ENCODE data around the gene RALGPS2. TPM values are rescaled to one million over a fixed set of nuclear protein-coding genes. Genes with fewer than 3 reads are reported as not detected.
"Not testable (repeated sequence)": the region's sequence is repeated elsewhere in the genome, so short reads cannot be mapped to it uniquely, and the experiment has no call there.

Gene RALGPS2
- total and polyA plus RNA-seq, 5 donors from 2014 or later = 1.6 to 4.7 (median 3.5) TPM

DNA sequence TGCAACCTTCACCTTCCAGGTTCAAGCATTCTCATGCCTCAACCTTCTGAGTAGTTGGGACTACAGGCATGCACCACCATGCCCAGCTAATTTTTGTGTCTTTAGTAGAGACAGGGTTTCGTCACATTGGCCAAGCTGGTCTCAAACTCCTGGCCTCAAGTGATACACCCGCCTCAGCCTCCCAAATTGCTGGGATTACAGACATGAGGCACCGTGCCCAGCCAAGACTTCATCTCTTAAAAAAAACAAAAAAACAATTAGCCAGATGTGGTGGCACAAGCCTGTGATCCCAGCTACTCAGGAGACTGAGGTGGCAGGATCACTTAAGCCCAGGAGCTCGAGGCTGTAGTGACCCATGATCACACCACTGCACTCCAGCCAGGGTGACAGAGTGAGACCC, 224.8 kb downstream of the RALGPS2 start:
- H3K36me3 Mint-ChIP-seq; ATAC-seq (ENCODE audit: low read depth in 2 of 2); H3K36me3 ChIP-seq (ENCODE audit: control insufficient read depth, insufficient read depth, low read length): not testable (repeated sequence)

DNA sequence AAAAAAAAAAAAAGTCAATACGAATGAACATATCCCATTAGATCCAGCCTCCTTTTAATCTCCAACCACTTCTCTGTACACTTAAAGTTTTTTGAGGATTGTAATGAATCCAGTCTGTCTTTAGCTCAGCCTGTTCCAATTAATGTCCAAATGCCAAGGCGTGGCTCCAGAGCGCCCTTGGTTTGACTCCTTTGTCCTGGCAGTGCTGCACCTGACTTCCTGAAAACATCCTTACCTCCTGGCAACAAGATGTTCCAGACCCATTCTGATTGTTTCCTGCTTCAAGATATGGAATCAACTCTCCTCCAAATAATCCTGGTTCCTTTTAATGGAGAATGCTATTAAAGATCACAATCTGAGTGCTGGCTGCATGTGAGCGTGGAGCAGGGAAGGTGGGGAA, 226.6 kb downstream of the RALGPS2 start:
- peaks cover 5% of the 10 kb centered on the region for H3K27me3 Mint-ChIP-seq
- no peak overlapping the region for H3K27ac Mint-ChIP-seq
- H3K9me3 Mint-ChIP-seq = no peaks in the 10 kb centered on the region
- ATAC-seq (ENCODE audit: low read depth in 2 of 2) (no peak), DNase-seq (no peak)
- peaks cover 0 to 3% (median 0%) of the 10 kb centered on the region in 4 donors for H3K4me1 Mint-ChIP-seq
- H3K36me3 ChIP-seq (ENCODE audit: control insufficient read depth, insufficient read depth, low read length) = no peaks in the 10 kb centered on the region
- no peaks in the 10 kb centered on the region for H3K4me1 ChIP-seq (ENCODE audit: control insufficient read depth, insufficient read depth, low read length, poor library complexity, severe bottlenecking)
- H3K27ac ChIP-seq (ENCODE audit: insufficient read depth, low read length, poor library complexity, severe bottlenecking) = no peak overlapping the region
- H3K27me3 ChIP-seq (ENCODE audit: control insufficient read depth, insufficient read depth, low read length) = no peaks in the 10 kb centered on the region
- no peak overlapping the region for H3K4me3 Mint-ChIP-seq
- H3K9me3 ChIP-seq (ENCODE audit: control insufficient read depth in 2 of 2, low read length in 2 of 2) = no peaks in the 10 kb centered on the region
- H3K4me3 ChIP-seq (ENCODE audit: low read depth, low read length) = no peak overlapping the region
- H3K36me3 Mint-ChIP-seq = no peaks in the 10 kb centered on the region

More for the DNA sequence above, 224.8 kb downstream of the RALGPS2 start:
- not testable (repeated sequence) for H3K27ac ChIP-seq (ENCODE audit: insufficient read depth, low read length, poor library complexity, severe bottlenecking); H3K4me3 Mint-ChIP-seq; H3K27me3 Mint-ChIP-seq; DNase-seq; H3K9me3 Mint-ChIP-seq; H3K27ac Mint-ChIP-seq; H3K4me1 Mint-ChIP-seq; H3K9me3 ChIP-seq (ENCODE audit: control insufficient read depth in 2 of 2, low read length in 2 of 2); H3K4me1 ChIP-seq (ENCODE audit: control insufficient read depth, insufficient read depth, low read length, poor library complexity, severe bottlenecking); H3K27me3 ChIP-seq (ENCODE audit: control insufficient read depth, insufficient read depth, low read length); H3K4me3 ChIP-seq (ENCODE audit: low read depth, low read length)

DNA sequence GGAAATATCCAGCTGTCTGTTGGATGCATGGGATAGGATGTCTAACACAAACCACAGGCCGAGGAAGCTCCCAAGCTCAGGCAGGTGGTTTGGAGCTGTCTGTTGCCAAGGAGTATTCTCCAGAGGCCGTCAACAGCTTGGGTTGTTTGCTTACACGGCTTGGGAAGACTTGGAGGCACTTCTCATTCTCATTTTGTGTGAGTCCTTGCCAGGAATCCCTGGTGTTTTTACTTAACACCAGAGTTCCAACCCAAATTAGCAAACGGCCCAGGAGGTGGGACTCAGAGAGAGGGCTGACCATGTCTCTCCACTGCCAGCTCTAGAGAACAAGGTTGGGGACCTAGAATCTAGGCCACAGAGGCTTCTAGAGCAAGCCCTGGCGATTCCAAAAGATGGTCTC, 228.0 kb downstream of the RALGPS2 start:
- Mint-ChIP-seq H3K27me3 (peaks cover 5% of the 10 kb centered on the region), H3K4me1 (peaks cover 0 to 3% (median 0%) of the 10 kb centered on the region in 4 donors), H3K27ac (no peak overlapping the region), H3K36me3 (no peaks in the 10 kb centered on the region), H3K9me3 (no peaks in the 10 kb centered on the region), H3K4me3 (no peak overlapping the region)
- Histone ChIP-seq H3K27ac (ENCODE audit: insufficient read depth, low read length, poor library complexity, severe bottlenecking) (no peak overlapping the region), H3K4me1 (ENCODE audit: control insufficient read depth, insufficient read depth, low read length, poor library complexity, severe bottlenecking) (no peaks in the 10 kb centered on the region), H3K9me3 (ENCODE audit: control insufficient read depth in 2 of 2, low read length in 2 of 2) (no peaks in the 10 kb centered on the region), H3K4me3 (ENCODE audit: low read depth, low read length) (no peak overlapping the region), H3K27me3 (ENCODE audit: control insufficient read depth, insufficient read depth, low read length) (no peaks in the 10 kb centered on the region), H3K36me3 (ENCODE audit: control insufficient read depth, insufficient read depth, low read length) (no peaks in the 10 kb centered on the region)
- DNase-seq (no peak), ATAC-seq (ENCODE audit: low read depth in 2 of 2) (no peak)

DNA sequence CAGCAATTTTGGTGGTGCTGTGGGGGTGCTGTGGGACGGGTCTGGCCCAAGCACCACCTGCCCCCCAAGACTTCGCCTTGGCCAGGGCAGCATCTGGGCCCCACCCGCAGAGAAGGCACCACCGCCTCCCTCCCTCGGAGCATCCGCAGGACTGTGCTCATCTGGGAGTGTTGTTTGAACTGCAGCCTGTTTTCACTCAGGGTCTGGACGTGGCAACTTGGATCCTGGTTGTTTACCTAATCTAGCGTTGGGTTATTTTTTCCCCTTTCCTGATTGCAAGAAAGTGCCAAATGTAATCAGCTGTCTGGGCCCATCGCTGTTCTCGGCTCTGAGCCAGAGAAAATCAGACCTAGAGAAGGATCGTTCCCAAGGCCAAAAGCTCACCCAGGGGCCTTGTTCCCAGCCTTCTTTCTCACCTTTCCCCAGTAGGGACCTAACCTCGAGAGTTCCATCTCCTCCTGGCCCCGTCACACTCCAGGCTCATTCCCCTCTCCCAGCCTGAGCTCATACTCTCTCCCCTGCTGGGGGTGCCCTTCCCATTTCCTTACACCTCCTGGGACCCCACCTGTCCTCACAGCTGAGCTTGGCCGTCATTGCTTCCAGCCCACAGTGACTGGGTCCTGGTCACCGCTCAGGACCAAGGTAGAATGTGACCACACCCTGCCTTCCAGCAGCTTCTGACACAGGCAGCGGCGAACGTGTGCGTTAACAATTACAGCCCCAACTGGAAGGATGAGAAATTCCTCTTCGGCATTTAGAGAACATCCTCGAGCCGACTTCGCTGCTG, 228.7 kb downstream of the RALGPS2 start:
- no peak for ATAC-seq (ENCODE audit: low read depth in 2 of 2)
- H3K27ac Mint-ChIP-seq = no peak overlapping the region

DNA sequence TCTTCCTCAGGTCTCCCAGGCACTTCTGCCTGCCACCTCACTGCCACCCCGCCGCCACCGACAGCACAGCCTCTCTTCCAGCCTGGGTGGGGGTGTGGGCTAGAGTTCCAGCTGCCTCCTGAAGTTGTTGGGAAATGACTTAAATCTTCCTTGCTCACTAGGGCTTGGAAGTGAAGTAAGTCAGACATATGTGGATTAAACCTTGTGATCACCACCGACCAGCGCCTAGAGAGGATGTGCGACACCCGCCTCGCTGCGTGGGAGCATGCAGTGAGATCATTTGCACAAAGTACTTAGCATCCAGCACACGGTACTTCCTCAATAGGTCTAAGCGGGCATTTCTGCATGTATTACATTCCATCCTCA, 229.3 kb downstream of the RALGPS2 start:
- Histone ChIP-seq H3K27me3 (ENCODE audit: control insufficient read depth, insufficient read depth, low read length) (no peaks in the 10 kb centered on the region), H3K27ac (ENCODE audit: insufficient read depth, low read length, poor library complexity, severe bottlenecking) (no peak overlapping the region), H3K4me1 (ENCODE audit: control insufficient read depth, insufficient read depth, low read length, poor library complexity, severe bottlenecking) (no peaks in the 10 kb centered on the region), H3K4me3 (ENCODE audit: low read depth, low read length) (no peak overlapping the region), H3K9me3 (ENCODE audit: control insufficient read depth in 2 of 2, low read length in 2 of 2) (no peaks in the 10 kb centered on the region), H3K36me3 (ENCODE audit: control insufficient read depth, insufficient read depth, low read length) (no peaks in the 10 kb centered on the region)
- H3K36me3 Mint-ChIP-seq = no peaks in the 10 kb centered on the region
- no peak overlapping the region for H3K27ac Mint-ChIP-seq
- no peak overlapping the region for H3K4me3 Mint-ChIP-seq
- no peaks in the 10 kb centered on the region for H3K9me3 Mint-ChIP-seq
- H3K4me1 Mint-ChIP-seq = peaks cover 0 to 3% (median 0%) of the 10 kb centered on the region in 4 donors
- DNase-seq = no peak
- no peaks in the 10 kb centered on the region for H3K27me3 Mint-ChIP-seq
- ATAC-seq (ENCODE audit: low read depth in 2 of 2) = no peak

More for the DNA sequence above, 228.7 kb downstream of the RALGPS2 start:
- Mint-ChIP-seq H3K27me3 (peaks cover 3% of the 10 kb centered on the region), H3K36me3 (no peaks in the 10 kb centered on the region), H3K4me3 (no peak overlapping the region), H3K4me1 (peaks cover 0 to 3% (median 0%) of the 10 kb centered on the region in 4 donors), H3K9me3 (no peaks in the 10 kb centered on the region)
- Histone ChIP-seq H3K27ac (ENCODE audit: insufficient read depth, low read length, poor library complexity, severe bottlenecking) (no peak overlapping the region), H3K4me1 (ENCODE audit: control insufficient read depth, insufficient read depth, low read length, poor library complexity, severe bottlenecking) (no peaks in the 10 kb centered on the region), H3K27me3 (ENCODE audit: control insufficient read depth, insufficient read depth, low read length) (no peaks in the 10 kb centered on the region), H3K4me3 (ENCODE audit: low read depth, low read length) (no peak overlapping the region), H3K9me3 (ENCODE audit: control insufficient read depth in 2 of 2, low read length in 2 of 2) (no peaks in the 10 kb centered on the region), H3K36me3 (ENCODE audit: control insufficient read depth, insufficient read depth, low read length) (no peaks in the 10 kb centered on the region)
- DNase-seq = no peak

DNA sequence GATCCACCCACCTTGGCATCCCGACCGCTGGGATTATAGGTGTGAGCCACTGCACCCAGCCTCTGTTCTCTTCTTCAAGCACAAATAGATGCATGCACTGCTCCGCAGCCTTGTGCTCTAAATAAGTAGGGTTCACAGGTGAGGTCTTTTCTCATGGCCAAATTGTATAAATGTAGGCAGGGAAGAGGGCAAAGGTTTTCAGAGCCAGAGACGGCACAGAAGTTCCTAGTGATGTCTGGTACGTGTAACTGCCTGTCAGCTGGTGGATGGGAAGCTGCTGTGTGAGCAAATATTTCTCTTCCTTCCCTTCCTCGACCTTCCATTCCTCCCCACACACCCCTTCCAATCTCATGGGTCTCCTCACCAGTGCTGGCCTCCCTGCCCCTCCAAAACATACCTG, 229.9 kb downstream of the RALGPS2 start:
- Mint-ChIP-seq H3K4me1 (peaks cover 0 to 3% (median 0%) of the 10 kb centered on the region in 4 donors), H3K9me3 (no peaks in the 10 kb centered on the region), H3K27ac (no peak overlapping the region), H3K4me3 (no peak overlapping the region), H3K27me3 (no peaks in the 10 kb centered on the region), H3K36me3 (no peaks in the 10 kb centered on the region)
- Histone ChIP-seq H3K36me3 (ENCODE audit: control insufficient read depth, insufficient read depth, low read length) (no peaks in the 10 kb centered on the region), H3K9me3 (ENCODE audit: control insufficient read depth in 2 of 2, low read length in 2 of 2) (no peaks in the 10 kb centered on the region), H3K4me3 (ENCODE audit: low read depth, low read length) (no peak overlapping the region), H3K4me1 (ENCODE audit: control insufficient read depth, insufficient read depth, low read length, poor library complexity, severe bottlenecking) (no peaks in the 10 kb centered on the region), H3K27ac (ENCODE audit: insufficient read depth, low read length, poor library complexity, severe bottlenecking) (no peak overlapping the region), H3K27me3 (ENCODE audit: control insufficient read depth, insufficient read depth, low read length) (no peaks in the 10 kb centered on the region)
- DNase-seq (no peak), ATAC-seq (ENCODE audit: low read depth in 2 of 2) (no peak)

DNA sequence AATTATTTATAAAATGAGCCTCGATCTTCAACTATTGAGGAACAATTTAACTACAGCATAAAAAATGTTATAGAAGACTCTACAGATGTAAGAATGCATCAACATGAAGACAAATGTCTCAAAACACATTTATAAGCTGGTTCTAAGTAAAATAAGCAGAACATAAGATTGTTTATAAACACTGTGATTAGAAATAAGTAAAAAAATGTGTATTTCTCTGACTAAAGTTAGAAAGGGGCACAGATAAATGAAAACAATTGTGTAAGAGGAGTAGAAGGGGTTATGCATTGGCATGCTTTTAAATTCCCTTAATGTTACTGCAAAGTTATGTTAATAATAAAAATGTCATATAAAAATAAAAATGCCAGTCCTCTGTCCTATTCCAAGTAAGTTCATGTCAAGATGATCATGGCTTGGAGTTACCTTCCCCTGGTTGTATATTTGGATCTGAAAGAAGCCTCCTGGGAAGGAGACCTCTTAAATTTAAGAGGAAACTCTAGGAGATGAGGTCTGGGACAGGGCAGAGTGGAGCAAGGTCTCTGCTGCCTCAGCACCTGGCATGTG, 230.4 kb downstream of the RALGPS2 start:
- no peak for DNase-seq
- no peak for ATAC-seq (ENCODE audit: low read depth in 2 of 2)
- Mint-ChIP-seq H3K36me3 (no peaks in the 10 kb centered on the region), H3K27ac (no peak overlapping the region), H3K4me3 (no peak overlapping the region), H3K4me1 (peaks cover 0 to 3% (median 0%) of the 10 kb centered on the region in 4 donors), H3K27me3 (no peaks in the 10 kb centered on the region), H3K9me3 (peaks cover 0 to 1% (median 0%) of the 10 kb centered on the region in 7 donors)
- Histone ChIP-seq H3K27me3 (ENCODE audit: control insufficient read depth, insufficient read depth, low read length) (no peaks in the 10 kb centered on the region), H3K9me3 (ENCODE audit: control insufficient read depth in 2 of 2, low read length in 2 of 2) (no peaks in the 10 kb centered on the region), H3K4me3 (ENCODE audit: low read depth, low read length) (no peak overlapping the region), H3K27ac (ENCODE audit: insufficient read depth, low read length, poor library complexity, severe bottlenecking) (no peak overlapping the region), H3K4me1 (ENCODE audit: control insufficient read depth, insufficient read depth, low read length, poor library complexity, severe bottlenecking) (no peaks in the 10 kb centered on the region), H3K36me3 (ENCODE audit: control insufficient read depth, insufficient read depth, low read length) (no peaks in the 10 kb centered on the region)

DNA sequence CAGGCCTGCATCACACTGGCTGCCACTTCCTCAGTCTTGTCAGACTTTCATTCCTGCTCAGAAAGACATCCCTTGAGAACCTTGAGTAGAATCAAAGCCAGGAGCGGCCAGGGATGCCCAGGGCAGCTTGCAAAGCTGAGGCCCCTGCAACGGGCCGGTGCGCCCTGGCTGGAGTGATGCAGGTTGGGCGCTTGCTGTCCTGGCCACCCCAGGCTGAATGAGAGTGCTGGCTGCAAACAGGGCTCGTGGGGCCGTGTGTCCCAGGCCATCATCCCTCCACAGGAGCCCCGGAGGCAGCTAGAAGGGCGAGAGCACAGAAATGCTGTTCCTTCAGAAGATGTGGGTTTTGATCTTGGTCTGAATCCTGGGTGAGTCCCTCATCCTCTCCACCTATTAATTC, 233.4 kb downstream of the RALGPS2 start:
- Histone ChIP-seq H3K36me3 (ENCODE audit: control insufficient read depth, insufficient read depth, low read length) (no peaks in the 10 kb centered on the region), H3K27ac (ENCODE audit: insufficient read depth, low read length, poor library complexity, severe bottlenecking) (no peak overlapping the region), H3K9me3 (ENCODE audit: control insufficient read depth in 2 of 2, low read length in 2 of 2) (no peaks in the 10 kb centered on the region), H3K27me3 (ENCODE audit: control insufficient read depth, insufficient read depth, low read length) (no peaks in the 10 kb centered on the region), H3K4me1 (ENCODE audit: control insufficient read depth, insufficient read depth, low read length, poor library complexity, severe bottlenecking) (no peaks in the 10 kb centered on the region), H3K4me3 (ENCODE audit: low read depth, low read length) (no peak overlapping the region)
- DNase-seq (no peak), ATAC-seq (ENCODE audit: low read depth in 2 of 2) (no peak)
- peaks cover 0 to 3% (median 0%) of the 10 kb centered on the region in 7 donors for H3K9me3 Mint-ChIP-seq
- no peak overlapping the region for H3K4me3 Mint-ChIP-seq
- peaks cover 0 to 3% (median 0%) of the 10 kb centered on the region in 4 donors for H3K4me1 Mint-ChIP-seq
- H3K27me3 Mint-ChIP-seq = no peaks in the 10 kb centered on the region
- no peaks in the 10 kb centered on the region for H3K36me3 Mint-ChIP-seq
- no peak overlapping the region for H3K27ac Mint-ChIP-seq
